ENCODE results near the gene CIC.

CIC gene

GRCh38 chr19:42301646-42302203 lies 32.7 kb downstream of the CIC start, which contains the start of gene PRR19:
Gene PRR19 (plus strand): TSS chr19:42302132. CDS start chr19:42309585, 7,453 bp downstream.
- peak within 1 kb of the TSS; percentile 84 for H3K4me3 ChIP-seq (ENCODE audit: low read depth, low read length)
- TF ChIP-seq CTCF (IDR thresholded peaks at IDR 0.05; ENCODE audit: borderline replicate concordance, insufficient read depth, low read depth, low read length) = no peak

GRCh38 chr19:42303101-42303464 lies 34.0 kb downstream of the CIC start:
- peak overlapping the region; percentile 84 for H3K4me3 ChIP-seq (ENCODE audit: low read depth, low read length)

GRCh38 chr19:42303876-42304275 lies 34.8 kb downstream of the CIC start:
- TF ChIP-seq CTCF (IDR thresholded peaks at IDR 0.05; ENCODE audit: borderline replicate concordance, insufficient read depth, low read depth, low read length) = no peak
- no peak overlapping the region for H3K4me3 ChIP-seq (ENCODE audit: low read depth, low read length)

More at GRCh38 chr19:42303101-42303464, 34.0 kb downstream of the CIC start:
- no peak for TF ChIP-seq CTCF (IDR thresholded peaks at IDR 0.05; ENCODE audit: borderline replicate concordance, insufficient read depth, low read depth, low read length)

- H3K4me3 ChIP-seq (ENCODE audit: low read depth, low read length) = no peak overlapping the region
- TF ChIP-seq CTCF (IDR thresholded peaks at IDR 0.05; ENCODE audit: borderline replicate concordance, insufficient read depth, low read depth, low read length) = no peak
These were observed 37.6 kb downstream of the CIC start for GRCh38 chr19:42306646-42307045.

- no peak overlapping the region for H3K4me3 ChIP-seq (ENCODE audit: low read depth, low read length)
- TF ChIP-seq CTCF (IDR thresholded peaks at IDR 0.05; ENCODE audit: borderline replicate concordance, insufficient read depth, low read depth, low read length) = no peak
These were observed 40.6 kb downstream of the CIC start for GRCh38 chr19:42309686-42310085.

GRCh38 chr19:42311657-42312056 lies 42.6 kb downstream of the CIC start:
- no peak overlapping the region for H3K4me3 ChIP-seq (ENCODE audit: low read depth, low read length)
- 0 out of 2 replicates have a peak, but pooled peaks have one; percentile 24 for TF ChIP-seq CTCF (IDR thresholded peaks at IDR 0.05; ENCODE audit: borderline replicate concordance, insufficient read depth, low read depth, low read length)

GRCh38 chr19:42312370-42312769 lies 43.3 kb downstream of the CIC start:
- no peak overlapping the region for H3K4me3 ChIP-seq (ENCODE audit: low read depth, low read length)
- TF ChIP-seq CTCF (IDR thresholded peaks at IDR 0.05; ENCODE audit: borderline replicate concordance, insufficient read depth, low read depth, low read length) = no peak

Measured in GM12875 (cell line).